Omental fat pad (tissue), 4 donors: Measurements from ENCODE around the gene GNGT1. TPM values are rescaled to one million over a fixed set of nuclear protein-coding genes. Genes with fewer than 3 reads are reported as not detected.

Source experiments
- ATAC-seq: fragments of 150-250 bp; one replicate; pipeline ENCODE4 v1.9.1; 2016; ENCODE audit warnings: mild to moderate bottlenecking, moderate library complexity; ENCODE audit not compliant: low FRiP score
- DNase-seq: peaks from one replicate; pipeline ENCODE4 v3.0.0-alpha.2; 2019; ENCODE audit warnings: low spot score
- CTCF ChIP-seq, 3 donors: fragments of 450-650 bp; IDR thresholded peaks; one replicate each; pipeline ENCODE4 v1.5.1; 2016 to 2017; ENCODE audit warnings: antibody characterized with exemption in 3 of 3, mild to moderate bottlenecking in 3 of 3, moderate library complexity in 2 of 3
- total RNA-seq, 4 donors: library from RNA; depleted of rRNA; stranded (reverse); fragments of >200 nt; gene quantifications; one replicate each; pipeline ENCODE4 v1.1.0, GENCODE V29; 2016

The GNGT1 gene
- total RNA-seq, 4 donors from 2014 or later: not detected

GRCh38 chr7:93943816-93944540 lies 37.6 kb downstream of the GNGT1 start:
- DNase-seq (no peak), ATAC-seq (no peak)
- TF ChIP-seq CTCF (IDR thresholded peaks at IDR 0.05): no peak

GRCh38 chr7:93944673-93945072 lies 38.3 kb downstream of the GNGT1 start:
- no peak for TF ChIP-seq CTCF (IDR thresholded peaks at IDR 0.05)
- DNase-seq (no peak), ATAC-seq (no peak)

GRCh38 chr7:93945083-93945482 lies 38.7 kb downstream of the GNGT1 start:
- ATAC-seq (no peak), DNase-seq (no peak)
- no peak for TF ChIP-seq CTCF (IDR thresholded peaks at IDR 0.05)

DNA sequence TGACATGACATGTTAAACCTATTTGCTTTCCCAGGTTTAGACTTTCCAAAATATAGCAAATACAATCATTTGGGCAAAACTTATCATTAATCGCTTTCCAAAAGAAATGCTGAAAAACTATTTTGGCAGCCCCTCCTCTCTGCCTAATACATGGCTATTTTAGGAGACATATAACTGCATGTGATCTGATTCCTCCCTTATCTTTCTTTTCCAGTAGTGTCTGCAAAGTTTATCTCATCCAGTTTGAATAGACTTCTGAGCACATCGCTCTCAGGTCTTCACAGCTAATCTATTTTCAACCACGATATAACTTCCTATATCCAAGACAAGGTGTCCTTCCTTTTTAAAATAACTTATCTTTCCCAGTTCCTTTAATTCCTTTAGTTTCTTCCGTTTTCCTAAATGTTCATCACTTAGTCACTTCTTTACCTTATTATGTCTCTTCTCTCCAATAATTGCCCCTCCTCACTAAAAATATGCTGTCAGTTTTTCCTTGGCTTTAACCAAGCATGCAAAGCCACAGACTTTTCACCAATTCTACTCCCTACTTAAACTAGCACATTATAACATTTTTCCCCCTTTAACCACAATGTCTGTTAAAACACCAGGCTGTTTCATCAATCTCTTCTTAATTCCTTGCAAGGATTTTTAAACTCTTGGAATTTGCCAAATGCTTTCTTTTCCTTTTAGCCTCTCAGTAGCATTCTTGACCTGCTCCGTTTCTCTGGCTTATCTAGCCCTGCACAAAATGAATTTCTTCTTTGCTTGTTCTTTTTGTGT lies 39.6 kb downstream of the GNGT1 start:
- no peak for ATAC-seq
- DNase-seq: no peak
- TF ChIP-seq CTCF (IDR thresholded peaks at IDR 0.05): no peak

GRCh38 chr7:93948106-93948505 lies 41.7 kb downstream of the GNGT1 start:
- no peak for DNase-seq
- no peak for ATAC-seq
- TF ChIP-seq CTCF (IDR thresholded peaks at IDR 0.05): no peak

DNA sequence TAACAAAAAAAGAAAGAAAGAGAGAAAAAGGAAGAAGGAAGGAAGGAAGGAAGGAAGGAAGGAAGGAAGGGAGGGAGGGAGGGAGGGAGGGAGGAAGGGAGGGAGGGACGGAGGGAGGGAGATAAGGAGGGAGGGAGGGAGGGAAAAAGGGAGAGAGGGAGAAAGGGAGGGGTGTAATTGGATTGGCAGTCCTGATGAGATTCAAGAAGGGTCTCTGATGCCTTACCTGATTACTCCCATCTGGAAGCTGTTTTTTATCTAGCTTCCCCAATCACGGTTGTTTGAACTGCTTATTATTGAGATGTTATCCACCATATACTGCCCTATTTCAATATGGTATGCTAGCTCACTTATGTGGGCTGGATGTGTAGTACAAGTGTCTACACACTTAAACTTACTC lies 42.5 kb downstream of the GNGT1 start:
- no peak for TF ChIP-seq CTCF (IDR thresholded peaks at IDR 0.05)
- no peak for ATAC-seq
- DNase-seq: no peak

DNA sequence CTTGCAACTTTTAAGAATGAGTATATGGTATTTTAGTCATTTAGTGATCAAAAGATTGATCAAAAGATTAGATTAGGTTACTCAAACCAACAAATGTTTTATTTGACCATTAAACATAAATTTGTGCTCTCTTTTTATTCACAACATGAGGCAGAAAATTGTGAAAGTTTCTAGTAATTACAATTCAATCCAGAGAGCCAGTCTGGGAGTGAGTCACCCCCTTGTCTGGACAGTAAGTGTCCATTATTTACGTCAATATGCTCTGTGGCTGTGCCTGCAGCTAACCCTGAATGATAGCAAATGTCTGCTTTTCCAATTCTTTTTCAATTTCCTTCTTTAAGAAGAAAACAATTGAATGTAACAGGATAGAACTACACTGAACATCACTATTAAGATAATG lies 43.1 kb downstream of the GNGT1 start:
- no peak for ATAC-seq
- no peak for DNase-seq
- TF ChIP-seq CTCF (IDR thresholded peaks at IDR 0.05): no peak
